Measurements from ENCODE around the gene FOXO4. TPM values are rescaled to one million over a fixed set of nuclear protein-coding genes. Genes with fewer than 3 reads are reported as not detected.

The FOXO4 gene
- total RNA-seq, 1 experiment from 2014 or later, result 14.7 TPM

GRCh38 chrX:71144651-71145050 lies 49.0 kb downstream of the FOXO4 start, which contains the start of gene NLGN3:
Gene NLGN3 (plus strand): TSS chrX:71144841. CDS start chrX:71147750, 2,909 bp downstream.
- no peaks in the 10 kb centered on the region; a peak in 1 of 4 replicates for H3K36me3 ChIP-seq (ENCODE audit: control insufficient read depth in 1 of 2, insufficient read depth in 2 of 2, low read length in 2 of 2)
- H3K9me3 ChIP-seq (ENCODE audit: control insufficient read depth in 1 of 2, insufficient read depth in 1 of 2, low read depth in 1 of 2, low read length in 2 of 2), result no peaks in the 10 kb centered on the region
- H3K79me2 ChIP-seq (ENCODE audit: insufficient read depth, low read length), result no peaks in the 10 kb centered on the region
- intact Hi-C loops (cut with micrococcal nuclease), result no loop called here
- no peak within 1 kb of the TSS for H3K27ac ChIP-seq (ENCODE audit: low read depth, low read length)
- H3K4me1 ChIP-seq (ENCODE audit: control insufficient read depth in 1 of 2, insufficient read depth in 2 of 2, low read length in 2 of 2), result peaks cover 4 to 15% of the 10 kb centered on the region in 2 experiments; a peak in 3 of 4 replicates
- H3K27me3 ChIP-seq (ENCODE audit: insufficient read depth, low read length), result no peaks in the 10 kb centered on the region
- POLR2A ChIA-PET, result no interaction called here
- TF ChIP-seq REST (IDR thresholded peaks at IDR 0.05; ENCODE audit: low read depth) (no peak), POLR2A (IDR thresholded peaks at IDR 0.05; ENCODE audit: borderline replicate concordance, extremely low read depth, insufficient read depth, insufficient read length) (no peak), MAX (IDR thresholded peaks at IDR 0.05) (no peak), FOSL1 (IDR thresholded peaks at IDR 0.05; ENCODE audit: low read depth) (no peak), CBX3 (IDR thresholded peaks at IDR 0.05; ENCODE audit: low read depth) (no peak), ZNF274 (IDR thresholded peaks at IDR 0.05; ENCODE audit: low read depth, low read length) (no peak), RAD21 (IDR thresholded peaks at IDR 0.05; ENCODE audit: low read depth) (no peak)
- TF ChIP-seq, protein P1, sequence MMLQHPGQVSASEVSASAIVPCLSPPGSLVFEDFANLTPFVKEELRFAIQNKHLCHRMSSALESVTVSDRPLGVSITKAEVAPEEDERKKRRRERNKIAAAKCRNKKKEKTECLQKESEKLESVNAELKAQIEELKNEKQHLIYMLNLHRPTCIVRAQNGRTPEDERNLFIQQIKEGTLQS (IDR thresholded peaks at IDR 0.05), result no peak
- TF ChIP-seq, protein P2, sequence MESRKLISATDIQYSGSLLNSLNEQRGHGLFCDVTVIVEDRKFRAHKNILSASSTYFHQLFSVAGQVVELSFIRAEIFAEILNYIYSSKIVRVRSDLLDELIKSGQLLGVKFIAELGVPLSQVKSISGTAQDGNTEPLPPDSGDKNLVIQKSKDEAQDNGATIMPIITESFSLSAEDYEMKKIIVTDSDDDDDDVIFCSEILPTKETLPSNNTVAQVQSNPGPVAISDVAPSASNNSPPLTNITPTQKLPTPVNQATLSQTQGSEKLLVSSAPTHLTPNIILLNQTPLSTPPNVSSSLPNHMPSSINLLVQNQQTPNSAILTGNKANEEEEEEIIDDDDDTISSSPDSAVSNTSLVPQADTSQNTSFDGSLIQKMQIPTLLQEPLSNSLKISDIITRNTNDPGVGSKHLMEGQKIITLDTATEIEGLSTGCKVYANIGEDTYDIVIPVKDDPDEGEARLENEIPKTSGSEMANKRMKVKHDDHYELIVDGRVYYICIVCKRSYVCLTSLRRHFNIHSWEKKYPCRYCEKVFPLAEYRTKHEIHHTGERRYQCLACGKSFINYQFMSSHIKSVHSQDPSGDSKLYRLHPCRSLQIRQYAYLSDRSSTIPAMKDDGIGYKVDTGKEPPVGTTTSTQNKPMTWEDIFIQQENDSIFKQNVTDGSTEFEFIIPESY (IDR thresholded peaks at IDR 0.05; ENCODE audit: extremely low read depth, insufficient replicate concordance, low read length), result no peak
- CTCF ChIA-PET, result no interaction called here
- RAD21 ChIA-PET (ENCODE audit: low non-redundant PET in 1 of 2, low total read pairs in 2 of 2, uncharacterized antibody in 2 of 2, unreplicated experiment in 2 of 2), result no interaction called here
- ATAC-seq (no peak), DNase-seq (ENCODE audit: low read depth, low spot score) (no peak)
- no peaks in the 10 kb centered on the region for H4K20me1 ChIP-seq (ENCODE audit: insufficient read depth)
- no peak within 1 kb of the TSS for H2AFZ ChIP-seq (ENCODE audit: low read depth, low read length, poor library complexity, severe bottlenecking)
- no peaks in the 10 kb centered on the region for H3K9me2 ChIP-seq (ENCODE audit: insufficient read depth)
- BruUV-seq (replicated peaks), result no TSS peak
- H3K4me3 ChIP-seq (replicated peaks in 1 of 2; ENCODE audit: low read depth in 1 of 2, low read length in 2 of 2), result no peak within 1 kb of the TSS
- peak within 1 kb of the TSS; percentile 65 for H3K4me2 ChIP-seq (ENCODE audit: low read length)
- H3K9ac ChIP-seq (ENCODE audit: low read length), result no peak within 1 kb of the TSS
